Coronary artery (tissue), 2 donors: ENCODE measurements around the gene MAPKAPK2.

Experiments used
- DNase-seq: peaks from one replicate; pipeline ENCODE4 v3.0.0-alpha.2; 2017; ENCODE audit warnings: low spot score
- H3K27ac ChIP-seq, 2 donors: fragments of 200-600 bp; sonication (generic); one replicate each; pipeline ENCODE4 v1.5.1; 2016 to 2019
- H3K4me3 ChIP-seq: fragments of 200-600 bp; sonication (generic); 2 replicates; pipeline ENCODE4 v1.5.1; 2016; ENCODE audit warnings: mild to moderate bottlenecking, moderate library complexity
- CTCF ChIP-seq: fragments of 200-600 bp; sonication (generic); IDR thresholded peaks from one replicate; pipeline ENCODE4 v1.5.1; 2019; ENCODE audit warnings: antibody characterized with exemption

Gene MAPKAPK2

GRCh38 chr1:206723805-206724472 is 39.2 kb downstream of the MAPKAPK2 start:
- Histone ChIP-seq H3K27ac (peak overlapping the region; percentile 57 to 79), H3K4me3 (peak overlapping the region; percentile 19)
- TF ChIP-seq CTCF = no peak
- DNase-seq = peak; percentile 82

DNA sequence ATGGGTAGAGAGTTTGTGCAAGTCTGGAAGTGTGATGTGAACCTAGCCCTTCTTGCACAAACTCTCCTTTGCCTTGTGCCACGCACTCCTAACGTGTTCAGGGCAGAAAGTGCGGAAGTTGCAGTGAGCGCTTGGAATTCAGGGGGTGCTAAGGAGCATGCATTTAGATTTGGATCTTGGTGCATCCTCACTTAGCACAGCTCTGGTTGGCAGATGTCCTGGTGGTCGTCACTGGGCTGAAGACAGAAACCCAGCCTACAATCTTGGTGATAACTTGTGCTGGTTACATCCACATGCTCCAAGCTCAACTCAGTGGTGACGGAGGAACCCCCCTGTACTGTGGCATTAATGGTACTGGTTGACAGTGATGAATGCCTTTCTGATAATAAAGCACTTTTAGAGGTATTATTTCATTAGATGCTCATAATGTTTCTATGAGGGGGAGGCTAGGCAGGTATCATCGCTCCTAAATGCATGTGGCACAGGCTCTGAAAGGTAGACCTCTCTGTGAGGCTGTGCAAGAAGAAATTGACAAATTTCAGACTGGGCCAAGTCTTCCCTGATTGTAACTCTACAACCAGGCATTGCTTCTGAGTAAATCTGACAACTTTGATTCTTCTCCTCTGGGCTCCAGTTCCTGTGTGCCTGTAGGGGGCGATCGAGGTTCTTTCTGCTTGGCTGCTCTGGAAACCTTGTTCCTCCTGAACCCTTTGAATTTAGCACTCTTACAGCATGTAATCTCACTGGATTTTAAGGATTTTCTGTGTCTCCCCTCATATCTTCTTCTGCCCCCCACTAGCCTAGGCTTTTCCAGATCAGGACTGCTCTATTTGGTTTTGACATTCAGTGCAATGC is 40.6 kb downstream of the MAPKAPK2 start:
- DNase-seq = peak; percentile 55
- Histone ChIP-seq H3K4me3 (no peak overlapping the region), H3K27ac (no peak overlapping the region)
- no peak for TF ChIP-seq CTCF

DNA sequence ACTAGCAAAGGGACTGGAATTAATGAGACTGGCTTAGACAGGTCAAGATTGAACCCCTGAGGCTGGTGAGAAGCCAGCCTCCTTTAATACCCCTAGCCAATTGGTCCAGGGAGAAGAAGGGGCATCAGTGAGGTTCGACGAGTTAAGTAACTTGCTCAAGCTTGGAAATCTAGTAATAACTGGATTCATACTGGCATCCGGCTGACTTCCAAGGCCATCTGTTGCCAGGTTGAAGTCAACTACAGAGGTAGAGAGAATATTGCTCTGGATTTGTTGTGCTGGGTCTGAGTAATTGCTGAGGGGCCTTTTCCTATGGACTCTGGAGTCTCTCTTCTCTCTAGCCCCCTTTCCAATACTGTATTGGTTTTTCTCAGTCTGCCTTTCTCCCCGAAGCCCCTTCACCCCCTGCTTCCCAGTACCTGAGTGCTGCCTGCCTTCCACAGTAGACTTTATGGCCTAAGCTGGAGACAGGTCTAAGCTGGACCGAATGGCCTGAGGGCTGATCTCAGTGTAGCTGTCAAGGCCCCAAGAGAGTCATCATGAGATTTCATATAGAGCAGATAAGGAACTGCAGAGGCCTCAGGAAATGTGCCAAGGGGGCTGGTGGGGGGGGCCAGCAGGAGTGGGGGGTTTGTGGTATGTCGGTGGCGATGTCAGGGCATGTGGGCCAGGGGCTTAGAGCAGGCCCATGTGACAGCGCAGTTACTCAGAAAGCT is 43.4 kb downstream of the MAPKAPK2 start:
- Histone ChIP-seq H3K4me3 (no peak overlapping the region), H3K27ac (no peak overlapping the region)
- no peak for TF ChIP-seq CTCF
- no peak for DNase-seq

GRCh38 chr1:206728697-206728987 is 43.9 kb downstream of the MAPKAPK2 start:
- no peak for DNase-seq
- Histone ChIP-seq H3K27ac (no peak overlapping the region), H3K4me3 (no peak overlapping the region)
- TF ChIP-seq CTCF = no peak

DNA sequence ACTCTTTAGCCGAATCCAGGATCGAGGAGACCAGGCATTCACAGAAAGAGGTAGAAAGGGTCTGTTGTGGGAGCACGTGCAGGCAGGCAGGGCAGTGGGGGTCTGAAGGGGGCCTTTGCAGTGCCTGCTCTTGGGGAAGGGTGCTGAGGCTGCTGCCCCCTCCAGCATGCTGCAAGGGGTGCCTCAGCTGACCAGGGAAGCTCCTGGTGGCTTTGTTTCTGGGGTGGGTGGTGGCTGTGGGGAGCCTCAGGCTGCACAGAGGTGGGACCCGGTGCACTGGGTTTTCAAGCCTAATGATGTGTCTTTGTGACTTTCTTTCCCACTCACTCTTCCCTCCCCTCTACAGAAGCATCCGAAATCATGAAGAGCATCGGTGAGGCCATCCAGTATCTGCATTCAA is 44.3 kb downstream of the MAPKAPK2 start:
- DNase-seq = no peak
- Histone ChIP-seq H3K27ac (no peak overlapping the region), H3K4me3 (no peak overlapping the region)
- no peak for TF ChIP-seq CTCF

DNA sequence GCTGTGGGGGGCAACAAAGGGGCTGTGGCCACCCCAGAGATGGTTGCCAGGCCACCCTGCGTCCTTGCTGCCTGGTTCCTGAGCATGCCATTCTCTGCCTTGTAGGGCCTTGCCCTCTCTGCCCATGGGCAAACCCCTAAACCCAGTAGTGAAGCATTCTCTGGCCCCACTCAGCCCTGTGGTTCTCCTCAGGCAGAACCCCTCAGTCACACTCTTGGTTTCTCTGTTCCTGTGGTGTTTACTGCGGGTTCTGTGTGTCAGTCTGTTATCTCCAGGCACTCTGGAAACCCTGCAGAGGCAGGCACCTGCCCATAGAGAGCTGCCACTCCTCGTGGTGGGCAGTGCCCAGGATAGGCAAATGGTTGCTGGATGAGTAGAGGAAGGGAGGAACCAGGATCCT is 44.8 kb downstream of the MAPKAPK2 start:
- no peak overlapping the region for H3K4me3 ChIP-seq
- DNase-seq = no peak
- no peak overlapping the region for H3K27ac ChIP-seq
- no peak for TF ChIP-seq CTCF
